Panc1 (cell line): ENCODE measurements around the gene TCP10L.

Experiments used
- REST ChIP-seq, 2 experiments: IDR thresholded peaks; 2 replicates each; pipeline ENCODE4 v1.6.1; 2011 to 2012; ENCODE audit warnings: low read depth in 2 of 2, control low read depth in 1 of 2, low read length in 1 of 2, mild to moderate bottlenecking in 1 of 2, moderate library complexity in 1 of 2; ENCODE audit not compliant: insufficient read depth in 1 of 2
- TF ChIP-seq, protein P1 (sequence below): fragments of 450-650 bp; IDR thresholded peaks from 2 replicates; pipeline ENCODE4 v1.5.1; 2017; ENCODE audit warnings: mild to moderate bottlenecking

- TF ChIP-seq, protein P1, sequence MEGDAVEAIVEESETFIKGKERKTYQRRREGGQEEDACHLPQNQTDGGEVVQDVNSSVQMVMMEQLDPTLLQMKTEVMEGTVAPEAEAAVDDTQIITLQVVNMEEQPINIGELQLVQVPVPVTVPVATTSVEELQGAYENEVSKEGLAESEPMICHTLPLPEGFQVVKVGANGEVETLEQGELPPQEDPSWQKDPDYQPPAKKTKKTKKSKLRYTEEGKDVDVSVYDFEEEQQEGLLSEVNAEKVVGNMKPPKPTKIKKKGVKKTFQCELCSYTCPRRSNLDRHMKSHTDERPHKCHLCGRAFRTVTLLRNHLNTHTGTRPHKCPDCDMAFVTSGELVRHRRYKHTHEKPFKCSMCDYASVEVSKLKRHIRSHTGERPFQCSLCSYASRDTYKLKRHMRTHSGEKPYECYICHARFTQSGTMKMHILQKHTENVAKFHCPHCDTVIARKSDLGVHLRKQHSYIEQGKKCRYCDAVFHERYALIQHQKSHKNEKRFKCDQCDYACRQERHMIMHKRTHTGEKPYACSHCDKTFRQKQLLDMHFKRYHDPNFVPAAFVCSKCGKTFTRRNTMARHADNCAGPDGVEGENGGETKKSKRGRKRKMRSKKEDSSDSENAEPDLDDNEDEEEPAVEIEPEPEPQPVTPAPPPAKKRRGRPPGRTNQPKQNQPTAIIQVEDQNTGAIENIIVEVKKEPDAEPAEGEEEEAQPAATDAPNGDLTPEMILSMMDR: no peak
- TF ChIP-seq REST (IDR thresholded peaks at IDR 0.05; ENCODE audit: insufficient read depth in 1 of 2, low read depth in 2 of 2, low read length in 1 of 2): no peak
Measured at GRCh38 chr21:32605469-32605868, 20.1 kb upstream of the TCP10L start.
